ENCODE data around the gene PLXNA2. TPM values are rescaled to one million over a fixed set of nuclear protein-coding genes. Genes with fewer than 3 reads are reported as not detected.

PLXNA2 gene
- total and polyA plus RNA-seq, 5 donors from 2014 or later, result 0.02 to 0.62 (median 0.16) TPM; not detected in 2

DNA sequence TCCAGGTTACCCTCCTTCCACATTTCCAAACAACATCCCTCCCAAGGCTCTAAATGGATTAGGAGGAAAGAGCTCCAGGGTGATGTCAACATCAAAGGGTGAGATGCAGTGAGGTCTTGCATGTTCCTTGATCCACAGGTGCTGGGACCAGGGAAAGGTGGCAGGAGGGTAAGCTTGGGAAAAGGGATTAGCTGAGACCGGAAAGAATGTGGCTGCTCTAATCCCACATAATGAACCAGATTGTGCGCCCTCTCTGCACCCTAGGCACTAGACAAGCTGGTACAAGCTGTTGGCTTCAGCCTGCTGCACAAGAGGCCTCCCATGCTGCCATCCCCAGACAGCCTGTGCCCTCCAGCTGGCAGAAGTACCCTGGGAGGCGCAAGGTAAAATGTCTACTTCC is 34.9 kb downstream of the PLXNA2 start:
- Mint-ChIP-seq H3K4me3 (no peak overlapping the region), H3K4me1 (no peaks in the 10 kb centered on the region), H3K27me3 (peaks cover 9% of the 10 kb centered on the region), H3K36me3 (no peaks in the 10 kb centered on the region), H3K9me3 (no peaks in the 10 kb centered on the region), H3K27ac (no peak overlapping the region)
- Histone ChIP-seq H3K4me1 (ENCODE audit: control insufficient read depth, insufficient read depth, low read length, poor library complexity, severe bottlenecking) (no peaks in the 10 kb centered on the region), H3K27ac (ENCODE audit: insufficient read depth, low read length, poor library complexity, severe bottlenecking) (no peak overlapping the region), H3K4me3 (ENCODE audit: low read depth, low read length) (no peak overlapping the region), H3K9me3 (ENCODE audit: control insufficient read depth in 2 of 2, low read length in 2 of 2) (no peaks in the 10 kb centered on the region), H3K36me3 (ENCODE audit: control insufficient read depth, insufficient read depth, low read length) (no peaks in the 10 kb centered on the region), H3K27me3 (ENCODE audit: control insufficient read depth, insufficient read depth, low read length) (peaks cover 2% of the 10 kb centered on the region)
- no peak for ATAC-seq (ENCODE audit: low read depth in 2 of 2)
- DNase-seq, result no peak

DNA sequence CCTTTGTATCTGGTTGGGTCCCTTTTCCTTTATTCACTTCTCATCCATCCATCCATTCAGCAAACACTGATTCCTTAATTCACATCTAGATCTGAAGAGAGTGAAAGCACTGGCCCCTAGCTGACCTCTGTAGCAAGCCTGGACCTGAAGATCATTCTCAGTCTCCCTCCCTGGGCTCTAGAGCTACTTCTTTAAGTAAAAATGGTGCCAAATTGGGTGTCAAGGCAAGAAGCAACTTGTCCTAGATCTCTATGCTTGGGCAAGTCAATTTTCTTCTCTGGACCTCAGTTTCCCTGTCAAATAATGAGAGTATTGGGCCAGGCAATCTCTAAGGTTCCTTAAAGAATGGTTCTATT is 36.1 kb downstream of the PLXNA2 start:
- no peaks in the 10 kb centered on the region for H3K9me3 ChIP-seq (ENCODE audit: control insufficient read depth in 2 of 2, low read length in 2 of 2)
- no peak for ATAC-seq (ENCODE audit: low read depth in 2 of 2)
- H3K36me3 ChIP-seq (ENCODE audit: control insufficient read depth, insufficient read depth, low read length), result no peaks in the 10 kb centered on the region
- DNase-seq, result no peak
- Mint-ChIP-seq H3K4me1 (no peaks in the 10 kb centered on the region), H3K27ac (no peak overlapping the region), H3K36me3 (no peaks in the 10 kb centered on the region), H3K4me3 (no peak overlapping the region), H3K27me3 (peaks cover 9% of the 10 kb centered on the region), H3K9me3 (no peaks in the 10 kb centered on the region)
- H3K27me3 ChIP-seq (ENCODE audit: control insufficient read depth, insufficient read depth, low read length), result peaks cover 2% of the 10 kb centered on the region
- no peak overlapping the region for H3K4me3 ChIP-seq (ENCODE audit: low read depth, low read length)
- H3K4me1 ChIP-seq (ENCODE audit: control insufficient read depth, insufficient read depth, low read length, poor library complexity, severe bottlenecking), result no peaks in the 10 kb centered on the region
- H3K27ac ChIP-seq (ENCODE audit: insufficient read depth, low read length, poor library complexity, severe bottlenecking), result no peak overlapping the region

DNA sequence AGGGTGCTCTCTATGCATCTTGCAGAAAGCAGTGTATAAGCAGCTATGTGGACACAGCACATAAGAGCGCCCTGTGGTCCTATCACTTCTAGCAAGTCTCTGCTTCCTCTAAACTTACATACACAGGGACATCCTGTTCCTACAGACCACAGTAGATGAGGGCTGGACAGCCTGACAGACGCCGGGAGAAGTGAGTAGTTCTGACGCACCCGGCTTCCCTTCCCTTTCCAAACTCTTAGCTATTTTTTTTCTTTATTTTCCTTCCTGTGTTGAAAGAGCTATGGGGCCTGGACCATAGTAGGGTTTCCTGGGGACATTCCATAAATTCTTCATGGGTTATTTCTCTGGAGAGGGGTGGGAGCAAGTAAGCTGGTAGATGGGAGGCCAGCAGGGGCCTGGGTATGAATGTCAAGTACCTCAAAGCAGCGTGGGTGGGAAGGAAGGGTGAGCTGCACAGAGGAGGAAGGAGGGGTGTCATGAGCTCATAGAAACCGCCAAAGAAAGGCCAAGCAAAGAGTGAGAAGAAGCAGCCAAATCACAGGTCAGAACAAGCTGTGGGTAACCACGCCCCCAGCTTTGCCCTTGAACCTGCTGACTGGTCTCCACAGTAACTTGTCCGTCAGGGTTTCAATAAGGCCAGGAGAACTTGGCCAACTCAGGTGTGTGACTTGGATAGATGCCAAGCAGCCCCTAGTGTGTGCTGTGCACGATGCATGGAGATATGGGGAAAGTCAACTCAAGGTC is 36.6 kb downstream of the PLXNA2 start:
- H3K27ac Mint-ChIP-seq, result no peak overlapping the region
- Histone ChIP-seq H3K27ac (ENCODE audit: insufficient read depth, low read length, poor library complexity, severe bottlenecking) (no peak overlapping the region), H3K27me3 (ENCODE audit: control insufficient read depth, insufficient read depth, low read length) (peaks cover 2% of the 10 kb centered on the region), H3K36me3 (ENCODE audit: control insufficient read depth, insufficient read depth, low read length) (no peaks in the 10 kb centered on the region), H3K9me3 (ENCODE audit: control insufficient read depth in 2 of 2, low read length in 2 of 2) (no peaks in the 10 kb centered on the region), H3K4me1 (ENCODE audit: control insufficient read depth, insufficient read depth, low read length, poor library complexity, severe bottlenecking) (no peaks in the 10 kb centered on the region), H3K4me3 (ENCODE audit: low read depth, low read length) (no peak overlapping the region)
- DNase-seq (no peak), ATAC-seq (ENCODE audit: low read depth in 2 of 2) (no peak)
- no peaks in the 10 kb centered on the region for H3K4me1 Mint-ChIP-seq
- H3K9me3 Mint-ChIP-seq, result no peaks in the 10 kb centered on the region
- H3K27me3 Mint-ChIP-seq, result peaks cover 9% of the 10 kb centered on the region
- no peak overlapping the region for H3K4me3 Mint-ChIP-seq
- no peaks in the 10 kb centered on the region for H3K36me3 Mint-ChIP-seq

DNA sequence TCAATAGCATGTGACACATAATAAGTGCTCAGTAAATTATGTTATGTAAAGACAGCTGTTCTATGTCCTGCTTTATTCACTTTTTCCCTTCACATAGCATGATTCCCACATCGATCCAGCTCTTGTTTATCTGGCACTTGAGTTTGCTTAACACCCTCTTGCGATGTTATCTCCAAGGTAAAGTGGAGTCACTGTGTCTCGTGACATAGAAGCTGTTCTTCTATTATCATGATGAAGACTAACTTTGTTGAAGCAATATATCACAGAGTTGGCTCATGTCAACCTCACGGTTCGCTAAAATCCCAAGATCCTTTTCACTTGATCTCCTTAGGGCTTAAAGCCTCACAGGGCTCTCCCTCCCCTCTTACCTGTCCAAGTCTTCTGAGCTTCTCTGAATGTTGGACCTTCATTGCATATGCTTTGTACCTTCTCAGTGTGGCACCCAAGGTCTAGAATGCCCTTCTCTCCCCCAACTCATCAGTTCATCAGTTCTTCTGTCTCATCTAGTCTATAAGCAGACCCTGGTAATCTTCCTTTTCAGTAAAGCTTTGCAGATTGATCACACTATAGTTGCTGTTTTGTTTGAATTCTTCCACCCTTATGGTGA is 38.0 kb downstream of the PLXNA2 start:
- H3K27ac ChIP-seq (ENCODE audit: insufficient read depth, low read length, poor library complexity, severe bottlenecking), result no peak overlapping the region
- Mint-ChIP-seq H3K36me3 (no peaks in the 10 kb centered on the region), H3K9me3 (no peaks in the 10 kb centered on the region), H3K4me1 (no peaks in the 10 kb centered on the region), H3K27me3 (peaks cover 5% of the 10 kb centered on the region), H3K4me3 (no peak overlapping the region), H3K27ac (no peak overlapping the region)
- H3K27me3 ChIP-seq (ENCODE audit: control insufficient read depth, insufficient read depth, low read length), result no peaks in the 10 kb centered on the region
- no peak for ATAC-seq (ENCODE audit: low read depth in 2 of 2)
- H3K4me3 ChIP-seq (ENCODE audit: low read depth, low read length), result no peak overlapping the region
- no peaks in the 10 kb centered on the region for H3K9me3 ChIP-seq (ENCODE audit: control insufficient read depth in 2 of 2, low read length in 2 of 2)
- DNase-seq, result no peak
- no peaks in the 10 kb centered on the region for H3K36me3 ChIP-seq (ENCODE audit: control insufficient read depth, insufficient read depth, low read length)
- H3K4me1 ChIP-seq (ENCODE audit: control insufficient read depth, insufficient read depth, low read length, poor library complexity, severe bottlenecking), result no peaks in the 10 kb centered on the region

- Mint-ChIP-seq H3K9me3 (no peaks in the 10 kb centered on the region), H3K36me3 (no peaks in the 10 kb centered on the region), H3K4me3 (no peak overlapping the region), H3K27me3 (peaks cover 5% of the 10 kb centered on the region), H3K27ac (no peak overlapping the region), H3K4me1 (no peaks in the 10 kb centered on the region)
- ATAC-seq (ENCODE audit: low read depth in 2 of 2) (no peak), DNase-seq (no peak)
- Histone ChIP-seq H3K27ac (ENCODE audit: insufficient read depth, low read length, poor library complexity, severe bottlenecking) (no peak overlapping the region), H3K4me3 (ENCODE audit: low read depth, low read length) (no peak overlapping the region), H3K36me3 (ENCODE audit: control insufficient read depth, insufficient read depth, low read length) (no peaks in the 10 kb centered on the region), H3K9me3 (ENCODE audit: control insufficient read depth in 2 of 2, low read length in 2 of 2) (no peaks in the 10 kb centered on the region), H3K27me3 (ENCODE audit: control insufficient read depth, insufficient read depth, low read length) (no peaks in the 10 kb centered on the region), H3K4me1 (ENCODE audit: control insufficient read depth, insufficient read depth, low read length, poor library complexity, severe bottlenecking) (no peaks in the 10 kb centered on the region)
Measured at GRCh38 chr1:208205216-208206013, 38.8 kb downstream of the PLXNA2 start.

- Mint-ChIP-seq H3K4me1 (no peaks in the 10 kb centered on the region), H3K27me3 (peaks cover 5% of the 10 kb centered on the region), H3K9me3 (no peaks in the 10 kb centered on the region), H3K4me3 (no peak overlapping the region), H3K36me3 (no peaks in the 10 kb centered on the region), H3K27ac (no peak overlapping the region)
- no peak overlapping the region for H3K4me3 ChIP-seq (ENCODE audit: low read depth, low read length)
- H3K27ac ChIP-seq (ENCODE audit: insufficient read depth, low read length, poor library complexity, severe bottlenecking), result no peak overlapping the region
- H3K9me3 ChIP-seq (ENCODE audit: control insufficient read depth in 2 of 2, low read length in 2 of 2), result no peaks in the 10 kb centered on the region
- DNase-seq (no peak), ATAC-seq (ENCODE audit: low read depth in 2 of 2) (no peak)
- no peaks in the 10 kb centered on the region for H3K36me3 ChIP-seq (ENCODE audit: control insufficient read depth, insufficient read depth, low read length)
- H3K4me1 ChIP-seq (ENCODE audit: control insufficient read depth, insufficient read depth, low read length, poor library complexity, severe bottlenecking), result no peaks in the 10 kb centered on the region
- H3K27me3 ChIP-seq (ENCODE audit: control insufficient read depth, insufficient read depth, low read length), result no peaks in the 10 kb centered on the region
Measured at GRCh38 chr1:208204779-208205178, 39.4 kb downstream of the PLXNA2 start.

GRCh38 chr1:208203848-208204609 is 40.2 kb downstream of the PLXNA2 start:
- H3K9me3 ChIP-seq (ENCODE audit: control insufficient read depth in 2 of 2, low read length in 2 of 2), result no peaks in the 10 kb centered on the region
- Mint-ChIP-seq H3K36me3 (no peaks in the 10 kb centered on the region), H3K27ac (no peak overlapping the region), H3K4me3 (no peak overlapping the region), H3K4me1 (no peaks in the 10 kb centered on the region), H3K27me3 (peaks cover 5% of the 10 kb centered on the region), H3K9me3 (no peaks in the 10 kb centered on the region)
- no peak overlapping the region for H3K27ac ChIP-seq (ENCODE audit: insufficient read depth, low read length, poor library complexity, severe bottlenecking)
- H3K36me3 ChIP-seq (ENCODE audit: control insufficient read depth, insufficient read depth, low read length), result no peaks in the 10 kb centered on the region
- no peaks in the 10 kb centered on the region for H3K27me3 ChIP-seq (ENCODE audit: control insufficient read depth, insufficient read depth, low read length)
- DNase-seq (no peak), ATAC-seq (ENCODE audit: low read depth in 2 of 2) (no peak)
- no peak overlapping the region for H3K4me3 ChIP-seq (ENCODE audit: low read depth, low read length)
- no peaks in the 10 kb centered on the region for H3K4me1 ChIP-seq (ENCODE audit: control insufficient read depth, insufficient read depth, low read length, poor library complexity, severe bottlenecking)

Data from CD4-positive, CD25-positive, alpha-beta regulatory T cell (primary cell).